ENCODE measurements around the gene ADAMTS15. TPM values are rescaled to one million over a fixed set of nuclear protein-coding genes. Genes with fewer than 3 reads are reported as not detected.

The ADAMTS15 gene
- total RNA-seq, 1 donor from 2014 or later = 3.2 TPM

- no peak for DNase-seq (ENCODE audit: low read depth in 2 of 2)
Measured at GRCh38 chr11:130514316-130514715, 65.9 kb downstream of the ADAMTS15 start.

GRCh38 chr11:130514851-130515250, 66.4 kb downstream of the ADAMTS15 start:
- DNase-seq (ENCODE audit: low read depth in 2 of 2) = no peak

- DNase-seq (ENCODE audit: low read depth in 2 of 2) = no peak
Measured at GRCh38 chr11:130515829-130516553, 67.5 kb downstream of the ADAMTS15 start.

- DNase-seq (ENCODE audit: low read depth in 2 of 2) = no peak
Measured at GRCh38 chr11:130516554-130517505, 68.4 kb downstream of the ADAMTS15 start.

- DNase-seq (ENCODE audit: low read depth in 2 of 2) = no peak
Measured at GRCh38 chr11:130518164-130518680, 69.8 kb downstream of the ADAMTS15 start.

- DNase-seq (ENCODE audit: low read depth in 2 of 2) = no peak
Measured at GRCh38 chr11:130519128-130519932, 70.9 kb downstream of the ADAMTS15 start.

- DNase-seq (ENCODE audit: low read depth in 2 of 2) = no peak
Measured at GRCh38 chr11:130520271-130520671, 71.8 kb downstream of the ADAMTS15 start.

- peak; percentile 88 to 90 for DNase-seq (ENCODE audit: low read depth in 2 of 2)
Measured at GRCh38 chr11:130522284-130522961, 74.0 kb downstream of the ADAMTS15 start.

GRCh38 chr11:130523166-130523565, 74.7 kb downstream of the ADAMTS15 start:
- no peak for DNase-seq (ENCODE audit: low read depth in 2 of 2)

- DNase-seq (ENCODE audit: low read depth in 2 of 2) = no peak
Measured at GRCh38 chr11:130523609-130524008, 75.2 kb downstream of the ADAMTS15 start.

- DNase-seq (ENCODE audit: low read depth in 2 of 2) = no peak
Measured at GRCh38 chr11:130524132-130524790, 75.8 kb downstream of the ADAMTS15 start.

GRCh38 chr11:130525307-130525706, 76.9 kb downstream of the ADAMTS15 start:
- DNase-seq (ENCODE audit: low read depth in 2 of 2) = no peak

Other genes starting within 250 kb of the ADAMTS15 start
- 26.1 and 36.2 TPM in 2 replicates for gene ZBTB44, start 133.7 kb upstream of the ADAMTS15 start, total RNA-seq
- gene ADAMTS8, start 20.0 kb upstream of the ADAMTS15 start, total RNA-seq = not detected in 2 replicates